Fibroblast of lung (primary cell): ENCODE results near the gene LARP1. TPM values are rescaled to one million over a fixed set of nuclear protein-coding genes. Genes with fewer than 3 reads are reported as not detected.

Source experiments
- DNase-seq, 2 donors: peaks; one replicate each; pipeline versions ENCODE4 v3.0.0 to v3.0.0-alpha.2; 2010; ENCODE audit warnings: low read depth in 2 of 2
- H2AFZ ChIP-seq: 2 replicates; pipeline ENCODE4 v1.5.1; 2012; ENCODE audit warnings: low read length, control low read depth, inconsistent platforms
- H3K27ac ChIP-seq: 2 replicates; pipeline ENCODE4 v1.5.1; 2011; ENCODE audit warnings: low read length, control low read depth; ENCODE audit not compliant: insufficient read depth
- H3K27me3 ChIP-seq: 2 replicates; pipeline ENCODE4 v1.5.1; 2011; ENCODE audit warnings: mild to moderate bottlenecking, low read length; ENCODE audit not compliant: control insufficient read depth, insufficient read depth
- H3K36me3 ChIP-seq: 2 replicates; pipeline ENCODE4 v1.5.1; 2011; ENCODE audit warnings: low read length; ENCODE audit not compliant: control insufficient read depth, insufficient read depth
- H3K4me1 ChIP-seq: 2 replicates; pipeline ENCODE4 v1.5.1; 2011; ENCODE audit warnings: low read length; ENCODE audit not compliant: control insufficient read depth, insufficient read depth; ENCODE audit errors: extremely low read depth
- H3K4me2 ChIP-seq: 2 replicates; pipeline ENCODE4 v1.5.1; 2011; ENCODE audit warnings: low read length, control low read depth; ENCODE audit not compliant: insufficient read depth; ENCODE audit errors: extremely low read depth
- H3K4me3 ChIP-seq, 4 experiments: fragments of 200-600 bp in 1 of 4; sonication (generic) in 1 of 4; replicated peaks in 1 of 4; 2 replicates each; pipeline ENCODE4 v1.5.1; 2011 to 2016; ENCODE audit warnings: low read length in 4 of 4, low read depth in 3 of 4, mild to moderate bottlenecking in 3 of 4, control low read depth in 2 of 4, inconsistent platforms in 1 of 4, mixed read lengths in 1 of 4; ENCODE audit not compliant: insufficient read depth in 1 of 4; ENCODE audit errors: control extremely low read depth in 1 of 4
- H3K79me2 ChIP-seq: 2 replicates; pipeline ENCODE4 v1.5.1; 2012; ENCODE audit warnings: mild to moderate bottlenecking, low read length, inconsistent platforms; ENCODE audit not compliant: control insufficient read depth, insufficient read depth
- H3K9ac ChIP-seq: 2 replicates; pipeline ENCODE4 v1.5.1; 2011; ENCODE audit warnings: mild to moderate bottlenecking, low read length, control low read depth; ENCODE audit not compliant: insufficient read depth
- H3K9me3 ChIP-seq: 2 replicates; pipeline ENCODE4 v1.5.1; 2012; ENCODE audit warnings: low read depth, low read length; ENCODE audit not compliant: control insufficient read depth, insufficient read depth
- H4K20me1 ChIP-seq: 2 replicates; pipeline ENCODE4 v1.5.1; 2011; ENCODE audit warnings: low read length; ENCODE audit not compliant: control insufficient read depth, insufficient read depth; ENCODE audit errors: extremely low read depth
- CTCF ChIP-seq, 2 donors: IDR thresholded peaks in 1 of 2; conservative IDR thresholded peaks in 1 of 2; 1 replicate in 1 of 2; 2 replicates in 1 of 2; pipeline ENCODE4 v1.5.1; 2011 to 2012; ENCODE audit warnings: low read length in 2 of 2, control low read depth in 1 of 2, inconsistent platforms in 1 of 2, low read depth in 1 of 2, mild to moderate bottlenecking in 1 of 2
- EZH2 ChIP-seq: IDR thresholded peaks from 2 replicates; pipeline ENCODE4 v1.5.1; 2012; ENCODE audit warnings: low read length, control low read depth, mild to moderate bottlenecking; ENCODE audit errors: missing control alignments
- polyA plus RNA-seq, 2 donors: library from polyadenylated mRNA; depleted of rRNA in 1 of 2; stranded (reverse) in 1 of 2; unstranded in 1 of 2; fragments of >200 nt; gene quantifications; 2 replicates each; pipeline ENCODE4 v1.2.1, GENCODE V29; 2011 to 2012; ENCODE audit warnings: missing spikeins in 1 of 2
- total RNA-seq: library from RNA; depleted of rRNA; stranded (reverse); fragments of >200 nt; gene quantifications from 2 replicates; pipeline ENCODE4 v1.2.1, GENCODE V29; 2014

The LARP1 gene
- total and polyA plus RNA-seq, 2 donors (not counting 1 experiment from before 2014, with no cell fraction given) = 51.0 to 81.3 TPM

- DNase-seq = no peak
- Histone ChIP-seq H3K4me2 (no peak overlapping the region), H3K36me3 (no peaks in the 10 kb centered on the region), H2AFZ (no peak overlapping the region), H3K4me1 (peaks cover under 1% of the 10 kb centered on the region), H3K79me2 (peaks cover 93% of the 10 kb centered on the region), H3K9ac (no peak overlapping the region), H3K27ac (no peak overlapping the region), H3K4me3 (no peak overlapping the region), H4K20me1 (no peaks in the 10 kb centered on the region), H3K27me3 (no peaks in the 10 kb centered on the region), H3K9me3 (no peaks in the 10 kb centered on the region)
- TF ChIP-seq EZH2 (no peak), CTCF (conservative IDR thresholded peaks at IDR 0.05 in 1 of 2, IDR thresholded peaks at IDR 0.05 in 1 of 2; ENCODE audit: low read depth in 1 of 2, low read length in 2 of 2) (no peak)
These were observed 29.7 kb downstream of the LARP1 start for GRCh38 chr5:154784856-154785255.

- Histone ChIP-seq H3K4me3 (no peak overlapping the region), H2AFZ (no peak overlapping the region), H4K20me1 (no peaks in the 10 kb centered on the region), H3K9me3 (no peaks in the 10 kb centered on the region), H3K27me3 (no peaks in the 10 kb centered on the region), H3K79me2 (peaks cover 87% of the 10 kb centered on the region), H3K27ac (no peak overlapping the region), H3K4me2 (no peak overlapping the region), H3K36me3 (peaks cover under 1% of the 10 kb centered on the region), H3K4me1 (no peaks in the 10 kb centered on the region), H3K9ac (no peak overlapping the region)
- TF ChIP-seq CTCF (conservative IDR thresholded peaks at IDR 0.05 in 1 of 2, IDR thresholded peaks at IDR 0.05 in 1 of 2; ENCODE audit: low read depth in 1 of 2, low read length in 2 of 2) (no peak), EZH2 (no peak)
- peak; percentile 9 to 19 for DNase-seq
These were observed 31.2 kb downstream of the LARP1 start for GRCh38 chr5:154786414-154786813.

GRCh38 chr5:154788212-154788611 lies 33.0 kb downstream of the LARP1 start:
- H4K20me1 ChIP-seq = no peaks in the 10 kb centered on the region
- no peak overlapping the region for H3K4me3 ChIP-seq
- no peak overlapping the region for H3K9ac ChIP-seq
- no peak overlapping the region for H3K4me2 ChIP-seq
- TF ChIP-seq EZH2 (no peak), CTCF (conservative IDR thresholded peaks at IDR 0.05 in 1 of 2, IDR thresholded peaks at IDR 0.05 in 1 of 2; ENCODE audit: low read depth in 1 of 2, low read length in 2 of 2) (no peak)
- peaks cover 3% of the 10 kb centered on the region for H3K36me3 ChIP-seq
- H3K27ac ChIP-seq = no peak overlapping the region
- no peaks in the 10 kb centered on the region for H3K9me3 ChIP-seq
- no peak overlapping the region for H2AFZ ChIP-seq
- H3K4me1 ChIP-seq = no peaks in the 10 kb centered on the region
- H3K79me2 ChIP-seq = peaks cover 71% of the 10 kb centered on the region
- H3K27me3 ChIP-seq = no peaks in the 10 kb centered on the region
- no peak for DNase-seq
